MM.1S (cell line): ENCODE results near the gene TMEM198.

Experiments
- DNase-seq: peaks from one replicate; pipeline ENCODE4 v3.0.0-alpha.2; 2015
- H2AFZ ChIP-seq: fragments of 300-600 bp; sonication (generic); 2 replicates; pipeline ENCODE4 v1.6.0; 2016; ENCODE audit warnings: antibody characterized with exemption, low read length
- H3F3A ChIP-seq: fragments of 300-600 bp; sonication (generic); 2 replicates; pipeline ENCODE4 v1.6.1; 2016; ENCODE audit warnings: mild to moderate bottlenecking, antibody characterized with exemption, low read length, moderate library complexity, mixed read lengths; ENCODE audit not compliant: insufficient read depth
- H3K27ac ChIP-seq: fragments of 300-600 bp; sonication (generic); 2 replicates; pipeline ENCODE4 v1.5.1; 2016; ENCODE audit warnings: mild to moderate bottlenecking, low read length
- H3K27me3 ChIP-seq: fragments of 300-600 bp; sonication (generic); replicated peaks from 2 replicates; pipeline ENCODE4 v1.6.0; 2016; ENCODE audit warnings: low read length; ENCODE audit not compliant: insufficient read depth
- H3K36me3 ChIP-seq: fragments of 300-600 bp; sonication (generic); replicated peaks from 2 replicates; pipeline ENCODE4 v1.6.1; 2016; ENCODE audit warnings: mild to moderate bottlenecking, low read length, mixed read lengths; ENCODE audit not compliant: insufficient read depth
- H3K4me1 ChIP-seq: fragments of 300-600 bp; sonication (generic); 2 replicates; pipeline ENCODE4 v1.6.1; 2016; ENCODE audit warnings: low read length, mixed read lengths
- H3K4me2 ChIP-seq: fragments of 300-600 bp; sonication (generic); 2 replicates; pipeline ENCODE4 v1.6.0; 2016; ENCODE audit warnings: low read depth, low read length
- H3K4me3 ChIP-seq: fragments of 300-600 bp; sonication (generic); 2 replicates; pipeline ENCODE4 v1.5.1; 2016; ENCODE audit warnings: low read length, mixed read lengths
- H3K79me2 ChIP-seq: fragments of 300-600 bp; sonication (generic); 2 replicates; pipeline ENCODE4 v1.6.1; 2016; ENCODE audit warnings: mixed run types, low read length, mixed read lengths
- H3K9ac ChIP-seq: fragments of 300-600 bp; sonication (generic); 2 replicates; pipeline ENCODE4 v1.6.1; 2016; ENCODE audit warnings: low read length, mixed read lengths
- H3K9me2 ChIP-seq: fragments of 300-600 bp; sonication (generic); replicated peaks from 2 replicates; pipeline ENCODE4 v1.6.1; 2016; ENCODE audit warnings: mild to moderate bottlenecking, low read length, mixed read lengths; ENCODE audit not compliant: insufficient read depth
- H3K9me3 ChIP-seq: fragments of 300-600 bp; sonication (generic); replicated peaks from 2 replicates; pipeline ENCODE4 v1.6.1; 2016; ENCODE audit warnings: mild to moderate bottlenecking, low read length, mixed read lengths; ENCODE audit not compliant: insufficient read depth
- H4K20me1 ChIP-seq: fragments of 300-600 bp; sonication (generic); 2 replicates; pipeline ENCODE4 v1.6.1; 2016; ENCODE audit warnings: mild to moderate bottlenecking, low read length, moderate library complexity, mixed read lengths; ENCODE audit not compliant: insufficient read depth
- CTCF ChIP-seq: fragments of 300-600 bp; sonication (generic); IDR thresholded peaks from 2 replicates; pipeline ENCODE4 v1.5.1; 2016; ENCODE audit warnings: antibody characterized with exemption, low read length, mixed read lengths
- EZH2 ChIP-seq: fragments of 300-600 bp; sonication (generic); optimal IDR thresholded peaks from 2 replicates; pipeline ENCODE3; 2017; ENCODE audit warnings: low read depth, mild to moderate bottlenecking, antibody characterized with exemption, low read length, mixed read lengths
- EZH2phosphoT487 ChIP-seq: fragments of 300-600 bp; sonication (generic); IDR thresholded peaks from 2 replicates; pipeline ENCODE4 v1.6.1; 2018; ENCODE audit warnings: antibody characterized with exemption, low read length

Gene TMEM198

GRCh38 chr2:219522111-219523030 lies 21.5 kb upstream of the TMEM198 start:
- TF ChIP-seq EZH2: peak; percentile 12
- no peak for TF ChIP-seq CTCF
- no peaks in the 10 kb centered on the region for H3K9me2 ChIP-seq
- no peaks in the 10 kb centered on the region for H3K4me1 ChIP-seq
- H2AFZ ChIP-seq: no peak overlapping the region
- no peak for DNase-seq
- no peaks in the 10 kb centered on the region for H3K9me3 ChIP-seq
- no peak overlapping the region for H3K9ac ChIP-seq
- no peak overlapping the region for H3K4me3 ChIP-seq
- H3K27me3 ChIP-seq: peaks cover 99% of the 10 kb centered on the region
- no peaks in the 10 kb centered on the region for H3F3A ChIP-seq
- no peaks in the 10 kb centered on the region for H4K20me1 ChIP-seq
- no peak overlapping the region for H3K27ac ChIP-seq
- no peak overlapping the region for H3K4me2 ChIP-seq
- H3K36me3 ChIP-seq: no peaks in the 10 kb centered on the region
- H3K79me2 ChIP-seq: no peaks in the 10 kb centered on the region

- Histone ChIP-seq H3K4me1 (peaks cover 5% of the 10 kb centered on the region; the same call in 1 of the 2 replicates), H3K9ac (no peak overlapping the region), H3K27me3 (peaks cover 99% of the 10 kb centered on the region), H3K4me2 (no peak overlapping the region), H3K27ac (no peak overlapping the region), H4K20me1 (no peaks in the 10 kb centered on the region), H3K4me3 (no peak overlapping the region), H3K9me2 (no peaks in the 10 kb centered on the region), H3K9me3 (no peaks in the 10 kb centered on the region), H3K79me2 (no peaks in the 10 kb centered on the region), H3F3A (no peaks in the 10 kb centered on the region), H2AFZ (no peak overlapping the region), H3K36me3 (no peaks in the 10 kb centered on the region)
- TF ChIP-seq CTCF: no peak
- no peak for TF ChIP-seq EZH2phosphoT487
- no peak for TF ChIP-seq EZH2
- no peak for DNase-seq
Observed at GRCh38 chr2:219523031-219523671, 20.7 kb upstream of the TMEM198 start.

- Histone ChIP-seq H3K27ac (no peak overlapping the region), H3K27me3 (peaks cover 97% of the 10 kb centered on the region), H3K36me3 (no peaks in the 10 kb centered on the region), H3K9ac (no peak overlapping the region), H3K4me2 (no peak overlapping the region), H3K4me1 (peaks cover 5% of the 10 kb centered on the region; the same call in 1 of the 2 replicates), H3F3A (no peaks in the 10 kb centered on the region), H3K9me2 (no peaks in the 10 kb centered on the region), H4K20me1 (no peaks in the 10 kb centered on the region), H3K4me3 (no peak overlapping the region), H3K9me3 (no peaks in the 10 kb centered on the region), H3K79me2 (no peaks in the 10 kb centered on the region), H2AFZ (no peak overlapping the region)
- TF ChIP-seq EZH2 (no peak), CTCF (no peak), EZH2phosphoT487 (no peak)
- no peak for DNase-seq
Observed at GRCh38 chr2:219524817-219525216, 19.0 kb upstream of the TMEM198 start.
